PC-3 (cell line): ENCODE results near the gene IL1RAP. TPM values are rescaled to one million over a fixed set of nuclear protein-coding genes. Genes with fewer than 3 reads are reported as not detected.
A peak's percentile ranks its signal among the peaks of the same experiment; 100 is the strongest.

Experiments
- ATAC-seq: fragments of 200-7000 bp; cut with Tn5 transposase; 2 replicates; pipeline ENCODE4 v1.9.1; 2020; ENCODE audit warnings: mild to moderate bottlenecking, moderate library complexity
- BruUV-seq: library from RNA; stranded (reverse); fragments of 400-500 nt; replicated peaks from 2 replicates; lab custom pipeline; 2021; lab: Mats Ljungman, UMichigan
- CTCF ChIA-PET: fragments of 300-600 bp; sonication (Branson Sonifier 250); formaldehyde crosslinking; loops from one replicate; lab custom pipeline; 2022; ENCODE audit warnings: antibody characterized with exemption; lab: Charles Lee
- POLR2A ChIA-PET: fragments of 300-600 bp; sonication (Branson Sonifier 250); formaldehyde crosslinking; loops from one replicate; lab custom pipeline; 2022; ENCODE audit warnings: antibody characterized with exemption; ENCODE audit not compliant: unreplicated experiment; lab: Charles Lee
- DNase-seq: peaks from one replicate; pipeline ENCODE4 v3.0.0-alpha.2; 2015
- H2AFZ ChIP-seq: fragments of 300-600 bp; sonication (generic); 2 replicates; pipeline ENCODE4 v1.6.0; 2016; ENCODE audit warnings: antibody characterized with exemption, low read length
- H3F3A ChIP-seq: fragments of 300-600 bp; sonication (generic); one replicate; pipeline ENCODE4 v1.6.0; 2017; ENCODE audit warnings: antibody characterized with exemption, low read length, control low read depth, mild to moderate bottlenecking; ENCODE audit not compliant: unreplicated experiment
- H3K27ac ChIP-seq: fragments of 300-600 bp; sonication (generic); 2 replicates; pipeline ENCODE4 v1.5.1; 2016; ENCODE audit warnings: mild to moderate bottlenecking, low read length
- H3K27me3 ChIP-seq: fragments of 300-600 bp; sonication (generic); 2 replicates; pipeline ENCODE4 v1.6.1; 2016; ENCODE audit warnings: low read length, mixed read lengths
- H3K36me3 ChIP-seq: fragments of 300-600 bp; sonication (generic); 2 replicates; pipeline ENCODE4 v1.6.1; 2016; ENCODE audit warnings: low read depth, mixed run types, low read length, mixed read lengths
- H3K4me1 ChIP-seq: fragments of 300-600 bp; sonication (generic); 2 replicates; pipeline ENCODE4 v1.5.1; 2016; ENCODE audit warnings: low read length; ENCODE audit not compliant: insufficient read depth
- H3K4me2 ChIP-seq: fragments of 300-600 bp; sonication (generic); 2 replicates; pipeline ENCODE4 v1.6.0; 2016; ENCODE audit warnings: low read length
- H3K4me3 ChIP-seq: fragments of 300-600 bp; sonication (generic); 2 replicates; pipeline ENCODE4 v1.5.1; 2016; ENCODE audit warnings: mild to moderate bottlenecking, low read length, mixed read lengths
- H3K79me2 ChIP-seq: fragments of 300-600 bp; sonication (generic); 2 replicates; pipeline ENCODE4 v1.6.1; 2017; ENCODE audit warnings: low read length, mixed read lengths
- H3K9ac ChIP-seq: fragments of 300-600 bp; sonication (generic); 2 replicates; pipeline ENCODE4 v1.6.0; 2016; ENCODE audit warnings: mild to moderate bottlenecking, low read length
- H3K9me2 ChIP-seq: fragments of 300-600 bp; sonication (generic); replicated peaks from 2 replicates; pipeline ENCODE4 v1.6.1; 2016; ENCODE audit warnings: mixed run types, low read length, mixed read lengths
- H3K9me3 ChIP-seq: fragments of 300-600 bp; sonication (generic); 2 replicates; pipeline ENCODE4 v1.6.1; 2016; ENCODE audit warnings: low read length, mixed read lengths
- H4K20me1 ChIP-seq: fragments of 300-600 bp; sonication (generic); 2 replicates; pipeline ENCODE4 v1.6.1; 2016; ENCODE audit warnings: low read length, mixed read lengths
- CTCF ChIP-seq: fragments of 300-600 bp; sonication (generic); conservative IDR thresholded peaks from 2 replicates; pipeline ENCODE4 v1.5.1; 2017; ENCODE audit warnings: antibody characterized with exemption, low read depth, mild to moderate bottlenecking, low read length
- EZH2 ChIP-seq: fragments of 300-600 bp; sonication (generic); IDR thresholded peaks from one replicate; pipeline ENCODE4 v1.6.1; 2017; ENCODE audit warnings: antibody characterized with exemption, mild to moderate bottlenecking, low read length; ENCODE audit not compliant: unreplicated experiment
- EZH2phosphoT487 ChIP-seq: fragments of 300-600 bp; sonication (generic); IDR thresholded peaks from 2 replicates; pipeline ENCODE4 v1.6.1; 2018; ENCODE audit warnings: mild to moderate bottlenecking, antibody characterized with exemption, low read length, borderline replicate concordance
- intact Hi-C: fragments of 100-400 bp; cut with micrococcal nuclease; formaldehyde crosslinking; loops from 2 replicates; pipeline ENCODE4 v1.9.0; 2023
- total RNA-seq: library from RNA; depleted of rRNA; stranded (reverse); fragments of >200 nt; gene quantifications from 2 replicates; pipeline ENCODE4 v1.2.3, GENCODE V29; 2014

IL1RAP gene
- total RNA-seq, 1 experiment from 2014 or later: 5.0 TPM

DNA sequence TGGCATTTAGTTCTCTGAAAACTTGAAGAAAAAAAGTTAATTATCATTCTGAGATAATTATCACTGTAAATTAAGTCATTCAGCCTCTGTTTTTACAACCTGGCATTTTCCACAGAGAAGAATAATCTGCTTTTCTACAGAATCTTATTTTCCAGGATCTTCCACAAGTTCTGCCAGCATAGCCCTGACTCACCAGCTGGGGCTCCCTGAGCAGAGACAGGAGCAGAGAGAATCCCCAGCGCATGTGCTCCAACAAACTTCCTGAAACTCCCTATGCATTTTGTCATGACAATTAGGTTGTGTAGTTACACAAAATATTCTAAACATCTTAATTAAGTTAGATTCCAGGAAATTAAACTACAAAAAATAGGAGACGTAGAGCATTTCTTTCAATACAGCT, 32.1 kb upstream of the IL1RAP start:
- H3K4me2 ChIP-seq: no peak overlapping the region
- H3K9ac ChIP-seq: no peak overlapping the region
- intact Hi-C loops: no loop called here
- no peaks in the 10 kb centered on the region for H3K27me3 ChIP-seq
- no peaks in the 10 kb centered on the region for H3K9me2 ChIP-seq
- H3K9me3 ChIP-seq: no peaks in the 10 kb centered on the region
- H3K4me3 ChIP-seq: no peak overlapping the region
- no peak overlapping the region for H2AFZ ChIP-seq
- TF ChIP-seq EZH2: no peak
- TF ChIP-seq CTCF: no peak
- TF ChIP-seq EZH2phosphoT487: no peak
- H3K79me2 ChIP-seq: no peaks in the 10 kb centered on the region
- no peaks in the 10 kb centered on the region for H3F3A ChIP-seq
- BruUV-seq: no TSS peak
- no peak overlapping the region for H3K27ac ChIP-seq
- no peaks in the 10 kb centered on the region for H3K36me3 ChIP-seq
- ChIA-PET POLR2A (no interaction called here), CTCF (no interaction called here)
- peaks cover 12% of the 10 kb centered on the region for H3K4me1 ChIP-seq
- DNase-seq: no peak
- H4K20me1 ChIP-seq: no peaks in the 10 kb centered on the region
- ATAC-seq: no peak

DNA sequence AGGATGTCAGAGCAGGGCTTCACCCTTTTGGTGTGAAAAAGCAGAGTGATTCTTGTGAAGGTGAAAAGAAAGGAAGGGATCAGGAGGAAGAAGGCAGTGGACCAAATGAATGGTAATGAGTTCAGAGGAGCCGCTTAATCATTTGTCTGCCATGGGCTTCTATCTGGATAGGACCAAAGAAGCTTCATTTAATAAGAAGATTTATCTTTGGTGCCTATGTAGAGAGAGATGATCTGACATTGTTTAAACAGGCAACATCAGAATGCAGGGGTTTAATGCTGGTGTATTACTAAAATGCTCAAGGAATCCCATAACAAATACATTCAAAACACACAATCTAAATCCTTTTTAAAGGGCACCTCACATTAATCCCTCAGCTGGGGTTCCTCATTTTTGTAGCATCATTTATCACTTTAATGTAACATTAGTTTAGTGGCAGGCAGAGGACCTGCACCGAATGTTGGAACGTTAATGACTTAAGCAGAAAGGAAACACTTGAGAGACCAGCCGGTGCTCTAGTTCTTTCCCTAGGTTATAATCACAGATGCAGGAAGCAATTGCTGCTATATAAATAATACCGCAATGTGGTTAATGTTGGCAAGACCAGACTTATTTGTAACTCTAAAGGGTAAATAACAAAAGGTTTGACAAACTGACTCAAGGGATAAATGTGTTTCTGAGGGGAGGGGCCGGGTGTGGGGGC, 27.9 kb upstream of the IL1RAP start:
- no peaks in the 10 kb centered on the region for H3K9me3 ChIP-seq
- no peaks in the 10 kb centered on the region for H3K36me3 ChIP-seq
- H3K79me2 ChIP-seq: no peaks in the 10 kb centered on the region
- ATAC-seq: peak; percentile 95
- H3K9ac ChIP-seq: no peak overlapping the region
- no peak overlapping the region for H3K27ac ChIP-seq
- peaks cover 16% of the 10 kb centered on the region for H3K4me1 ChIP-seq
- peak overlapping the region; percentile 24; the same call in 1 of the 2 replicates for H2AFZ ChIP-seq
- ChIA-PET POLR2A (no interaction called here), CTCF (no interaction called here)
- TF ChIP-seq EZH2phosphoT487 (no peak), EZH2 (no peak), CTCF (no peak)
- no TSS peak for BruUV-seq
- intact Hi-C loops: loop anchor here (2.0 kb wide), 1 partner anchor 29 kb away; the partner anchor contains the start of gene IL1RAP
- no peak overlapping the region; the same call in 1 of the 2 replicates for H3K4me3 ChIP-seq
- H3F3A ChIP-seq: no peaks in the 10 kb centered on the region
- H4K20me1 ChIP-seq: no peaks in the 10 kb centered on the region
- no peaks in the 10 kb centered on the region for H3K27me3 ChIP-seq
- peak overlapping the region; percentile 66 for H3K4me2 ChIP-seq
- H3K9me2 ChIP-seq: no peaks in the 10 kb centered on the region
- DNase-seq: peak; percentile 82

DNA sequence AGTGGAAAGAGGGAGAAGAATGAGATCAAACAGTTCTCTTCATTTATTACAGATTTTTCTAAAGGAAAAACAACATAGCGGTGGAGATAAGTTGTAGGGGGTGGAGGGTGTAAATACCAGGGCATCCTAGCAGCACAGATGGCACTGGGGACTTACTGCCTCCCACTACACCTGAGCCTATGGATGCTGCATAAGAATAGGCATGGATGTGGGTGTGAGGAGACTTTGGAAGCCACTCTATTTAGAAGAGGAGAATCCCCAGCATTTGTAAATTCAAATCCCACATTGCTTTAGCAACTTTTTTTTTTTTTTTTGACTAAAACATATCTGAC, 27.4 kb upstream of the IL1RAP start:
- Histone ChIP-seq H3K79me2 (no peaks in the 10 kb centered on the region), H3K36me3 (no peaks in the 10 kb centered on the region), H3K27ac (no peak overlapping the region), H3K4me2 (peak overlapping the region; percentile 66), H3K27me3 (no peaks in the 10 kb centered on the region), H3K9me3 (no peaks in the 10 kb centered on the region), H4K20me1 (no peaks in the 10 kb centered on the region), H3K9me2 (no peaks in the 10 kb centered on the region), H3K4me3 (no peak overlapping the region; the same call in 1 of the 2 replicates), H3K4me1 (peaks cover 19% of the 10 kb centered on the region), H3F3A (no peaks in the 10 kb centered on the region), H3K9ac (no peak overlapping the region), H2AFZ (peak overlapping the region; percentile 24; the same call in 1 of the 2 replicates)
- ChIA-PET POLR2A (no interaction called here), CTCF (no interaction called here)
- DNase-seq (no peak), ATAC-seq (peak; percentile 69; the same call in 1 of the 2 replicates)
- BruUV-seq: no TSS peak
- intact Hi-C loops: loop anchor here (2.0 kb wide), 1 partner anchor 28 kb away; the partner anchor contains the start of gene IL1RAP
- TF ChIP-seq EZH2: no peak
- TF ChIP-seq EZH2phosphoT487: no peak
- no peak for TF ChIP-seq CTCF
